Prostate gland (tissue), 2 donors: ENCODE results near the gene TRAF3. TPM values are rescaled to one million over a fixed set of nuclear protein-coding genes. Genes with fewer than 3 reads are reported as not detected.
"Not testable (repeated sequence)": the region's sequence is repeated elsewhere in the genome, so short reads cannot be mapped to it uniquely, and the experiment has no call there.

Experiments
- DNase-seq: peaks from one replicate; pipeline ENCODE4 v3.0.0-alpha.2; 2019; ENCODE audit warnings: low spot score
- H3K27ac ChIP-seq, 2 donors: fragments of 200-600 bp; sonication (generic); 2 replicates each; pipeline ENCODE4 v1.5.1; 2017 to 2019
- H3K27me3 ChIP-seq: fragments of 200-600 bp; sonication (generic); replicated peaks from 2 replicates; pipeline ENCODE4 v1.5.1; 2019; ENCODE audit not compliant: insufficient read depth
- H3K36me3 ChIP-seq, 2 donors: fragments of 200-600 bp; sonication (generic); 1 replicate in 1 of 2; 2 replicates in 1 of 2; pipeline versions ENCODE4 v1.5.1 to v1.8.1; 2017 to 2019
- H3K4me1 ChIP-seq: fragments of 200-600 bp; sonication (generic); replicated peaks from 2 replicates; pipeline ENCODE4 v1.5.1; 2019
- H3K4me3 ChIP-seq, 2 donors: fragments of 200-600 bp; sonication (generic); 2 replicates each; pipeline ENCODE4 v1.5.1; 2017 to 2019
- H3K9me3 ChIP-seq: fragments of 200-600 bp; sonication (generic); 2 replicates; pipeline ENCODE4 v1.5.1; 2017
- CTCF ChIP-seq, 4 experiments: fragments of 200-600 bp in 2 of 4; fragments of 450-650 bp in 2 of 4; sonication (generic) in 2 of 4; IDR thresholded peaks; 1 replicate in 3 of 4; 2 replicates in 1 of 4; pipeline ENCODE4 v1.5.1; 2016 to 2019; ENCODE audit warnings: antibody characterized with exemption in 4 of 4, mild to moderate bottlenecking in 2 of 4, moderate library complexity in 2 of 4
- POLR2A ChIP-seq: fragments of 450-650 bp; IDR thresholded peaks from one replicate; pipeline ENCODE4 v1.6.1; 2016; ENCODE audit warnings: antibody characterized with exemption, mild to moderate bottlenecking
- POLR2AphosphoS5 ChIP-seq: sonication (generic); formaldehyde crosslinking; IDR thresholded peaks from one replicate; pipeline ENCODE4 v1.6.1; 2017; ENCODE audit warnings: antibody characterized with exemption
- WGBS: methylation state at CpG from one replicate; pipeline ENCODE4 v1.1.5; 2018; 5-methylcytosine and 5-hydroxymethylcytosine counted together
- intact Hi-C: fragments of 100-400 bp; cut with DNase I; formaldehyde crosslinking; loops from one replicate; pipeline ENCODE4 v1.14.2; 2022
- total RNA-seq, 2 donors: library from RNA; depleted of rRNA; stranded (reverse); fragments of >200 nt; gene quantifications; one replicate each; pipeline ENCODE4 v1.1.0, GENCODE V29; 2016

Gene TRAF3
- total RNA-seq, 2 donors from 2014 or later: 8.3 to 22.0 TPM

GRCh38 chr14:102759456-102760187, 17.6 kb upstream of the TRAF3 start:
- Histone ChIP-seq H3K4me1 (no peaks in the 10 kb centered on the region), H3K9me3 (no peaks in the 10 kb centered on the region), H3K4me3 (no peak overlapping the region), H3K27ac (no peak overlapping the region), H3K36me3 (no peaks in the 10 kb centered on the region), H3K27me3 (no peaks in the 10 kb centered on the region)
- TF ChIP-seq POLR2AphosphoS5 (peak; percentile 5), POLR2A (no peak)
- DNase-seq: no peak
- intact Hi-C loops: no loop called here
- WGBS: 42% methylated on average over 10 of the region's 10 CpGs

GRCh38 chr14:102760496-102761193, 16.6 kb upstream of the TRAF3 start:
- intact Hi-C loops: no loop called here
- TF ChIP-seq CTCF (IDR thresholded peaks at IDR 0.05): no peak
- no peak for TF ChIP-seq POLR2AphosphoS5
- TF ChIP-seq POLR2A: no peak
- Histone ChIP-seq H3K4me3 (no peak overlapping the region), H3K4me1 (no peaks in the 10 kb centered on the region), H3K27me3 (no peaks in the 10 kb centered on the region), H3K9me3 (no peaks in the 10 kb centered on the region), H3K27ac (no peak overlapping the region), H3K36me3 (no peaks in the 10 kb centered on the region)
- no peak for DNase-seq
- 39% methylated on average over 21 of the region's 21 CpGs for WGBS

GRCh38 chr14:102761206-102761605, 16.0 kb upstream of the TRAF3 start:
- H3K36me3 ChIP-seq: no peaks in the 10 kb centered on the region
- no peak for DNase-seq
- TF ChIP-seq POLR2AphosphoS5 (no peak), POLR2A (no peak), CTCF (IDR thresholded peaks at IDR 0.05) (no peak)
- WGBS: 57% methylated on average over 15 of the region's 15 CpGs
- H3K4me3 ChIP-seq: no peak overlapping the region
- intact Hi-C loops: no loop called here
- no peaks in the 10 kb centered on the region for H3K9me3 ChIP-seq
- H3K27me3 ChIP-seq: no peaks in the 10 kb centered on the region
- no peak overlapping the region for H3K27ac ChIP-seq
- H3K4me1 ChIP-seq: no peaks in the 10 kb centered on the region

GRCh38 chr14:102764220-102764671, 13.0 kb upstream of the TRAF3 start:
- Histone ChIP-seq H3K9me3 (no peaks in the 10 kb centered on the region), H3K27ac (no peak overlapping the region), H3K4me1 (no peaks in the 10 kb centered on the region), H3K27me3 (no peaks in the 10 kb centered on the region), H3K36me3 (no peaks in the 10 kb centered on the region), H3K4me3 (no peak overlapping the region)
- no peak for DNase-seq
- TF ChIP-seq POLR2A: no peak
- no peak for TF ChIP-seq CTCF (IDR thresholded peaks at IDR 0.05)
- no peak for TF ChIP-seq POLR2AphosphoS5
- intact Hi-C loops: no loop called here
- 65% methylated on average over 11 of the region's 11 CpGs for WGBS

GRCh38 chr14:102765770-102766169, 11.5 kb upstream of the TRAF3 start:
- H3K9me3 ChIP-seq, H3K27me3 ChIP-seq, H3K4me3 ChIP-seq, DNase-seq, H3K36me3 ChIP-seq, intact Hi-C loops, H3K4me1 ChIP-seq, H3K27ac ChIP-seq: not testable (repeated sequence)
- WGBS: 94% methylated on average over 7 of the region's 8 CpGs
